DOHH2 (cell line): ENCODE data around the gene TMEM151A.

Experiments
- H3F3A ChIP-seq: fragments of 200-600 bp; sonication (generic), shearing (Covaris generic); 2 replicates; pipeline ENCODE4 v1.6.0; 2016; ENCODE audit warnings: antibody characterized with exemption, mild to moderate bottlenecking; ENCODE audit not compliant: control insufficient read depth, insufficient read depth
- H3K27ac ChIP-seq: fragments of 200-600 bp; sonication (generic); 2 replicates; pipeline ENCODE4 v1.5.1; 2014; ENCODE audit warnings: low read depth, mild to moderate bottlenecking, low read length, moderate library complexity
- H3K27me3 ChIP-seq: fragments of 200-600 bp; sonication (generic); 2 replicates; pipeline ENCODE4 v1.6.1; 2014; ENCODE audit warnings: mild to moderate bottlenecking, low read length, mixed read lengths; ENCODE audit not compliant: control insufficient read depth
- H3K36me3 ChIP-seq: fragments of 200-600 bp; sonication (generic); 2 replicates; pipeline ENCODE4 v1.6.1; 2014; ENCODE audit warnings: mild to moderate bottlenecking, low read length, moderate library complexity, mixed read lengths; ENCODE audit not compliant: control insufficient read depth
- H3K4me1 ChIP-seq: fragments of 200-600 bp; sonication (generic); 2 replicates; pipeline ENCODE4 v1.6.1; 2014; ENCODE audit warnings: mild to moderate bottlenecking, low read length, mixed read lengths; ENCODE audit not compliant: control insufficient read depth
- H3K4me2 ChIP-seq: fragments of 200-600 bp; sonication (generic); 2 replicates; pipeline ENCODE4 v1.6.0; 2014; ENCODE audit warnings: mild to moderate bottlenecking, low read length, moderate library complexity
- H3K4me3 ChIP-seq: fragments of 200-600 bp; sonication (generic); 2 replicates; pipeline ENCODE4 v1.5.1; 2014; ENCODE audit warnings: mild to moderate bottlenecking, low read length, mixed read lengths
- H3K79me2 ChIP-seq: fragments of 200-600 bp; sonication (generic); 2 replicates; pipeline ENCODE4 v1.6.1; 2014; ENCODE audit warnings: mild to moderate bottlenecking, low read length, mixed read lengths; ENCODE audit not compliant: control insufficient read depth
- H3K9me2 ChIP-seq: fragments of 200-600 bp; sonication (generic); replicated peaks from 2 replicates; pipeline ENCODE4 v1.6.1; 2014; ENCODE audit warnings: mild to moderate bottlenecking, low read length, mixed read lengths; ENCODE audit not compliant: control insufficient read depth
- H3K9me3 ChIP-seq: fragments of 200-600 bp; sonication (generic); 2 replicates; pipeline ENCODE4 v1.6.1; 2014; ENCODE audit warnings: antibody characterized with exemption, low read length, mixed read lengths; ENCODE audit not compliant: control insufficient read depth, insufficient read depth
- H4K20me1 ChIP-seq: fragments of 200-600 bp; sonication (generic); 2 replicates; pipeline ENCODE4 v1.6.0; 2014; ENCODE audit warnings: low read depth, mild to moderate bottlenecking, antibody characterized with exemption, low read length, moderate library complexity; ENCODE audit not compliant: control insufficient read depth, insufficient read depth
- CTCF ChIP-seq: fragments of 200-600 bp; sonication (generic); IDR thresholded peaks from one replicate; pipeline ENCODE4 v1.5.1; 2014; ENCODE audit warnings: antibody characterized with exemption, mild to moderate bottlenecking, low read depth, low read length; ENCODE audit not compliant: poor library complexity, severe bottlenecking
- EZH2phosphoT487 ChIP-seq: fragments of 200-600 bp; sonication (generic); IDR thresholded peaks from 2 replicates; pipeline ENCODE4 v1.6.1; 2017; ENCODE audit warnings: borderline replicate concordance, mild to moderate bottlenecking, antibody characterized with exemption, low read length, moderate library complexity, mixed read lengths

The TMEM151A gene

GRCh38 chr11:66286699-66287098 lies 5.0 kb upstream of the TMEM151A start:
- TF ChIP-seq EZH2phosphoT487: no peak
- no peak for TF ChIP-seq CTCF

GRCh38 chr11:66287211-66287888 lies 4.3 kb upstream of the TMEM151A start:
- Histone ChIP-seq H3K27me3 (peaks cover 6% of the 10 kb centered on the region; the same call in 1 of the 2 replicates), H3K4me2 (peak overlapping the region; percentile 92), H4K20me1 (no peaks in the 10 kb centered on the region), H3K27ac (no peak overlapping the region), H3K9me2 (no peaks in the 10 kb centered on the region), H3K4me1 (peaks cover 34% of the 10 kb centered on the region), H3K9me3 (no peaks in the 10 kb centered on the region), H3K36me3 (peaks cover 7% of the 10 kb centered on the region), H3F3A (no peaks in the 10 kb centered on the region), H3K79me2 (peaks cover 17% of the 10 kb centered on the region), H3K4me3 (peak overlapping the region; percentile 95; the same call in 1 of the 2 replicates)
- TF ChIP-seq CTCF (no peak), EZH2phosphoT487 (no peak)

More at GRCh38 chr11:66286699-66287098, 5.0 kb upstream of the TMEM151A start:
- Histone ChIP-seq H3K79me2 (peaks cover 17% of the 10 kb centered on the region), H3K4me3 (no peak overlapping the region), H3K36me3 (peaks cover 7% of the 10 kb centered on the region), H3K27ac (no peak overlapping the region), H3K27me3 (peaks cover 2% of the 10 kb centered on the region; the same call in 1 of the 2 replicates), H3K4me2 (no peak overlapping the region), H3F3A (no peaks in the 10 kb centered on the region), H3K9me2 (no peaks in the 10 kb centered on the region), H3K9me3 (no peaks in the 10 kb centered on the region), H4K20me1 (no peaks in the 10 kb centered on the region), H3K4me1 (peaks cover 40% of the 10 kb centered on the region)

GRCh38 chr11:66287889-66288670 lies 3.6 kb upstream of the TMEM151A start:
- peaks cover 7% of the 10 kb centered on the region for H3K36me3 ChIP-seq

More at GRCh38 chr11:66287889-66288670, 3.6 kb upstream of the TMEM151A start:
- H3K27ac ChIP-seq: peak overlapping the region; percentile 41
- H3F3A ChIP-seq: no peaks in the 10 kb centered on the region
- TF ChIP-seq CTCF (no peak), EZH2phosphoT487 (no peak)
- H3K27me3 ChIP-seq: peaks cover 12% of the 10 kb centered on the region
- H3K4me1 ChIP-seq: peaks cover 28% of the 10 kb centered on the region
- peak overlapping the region; percentile 95 for H3K4me3 ChIP-seq
- no peaks in the 10 kb centered on the region for H4K20me1 ChIP-seq
- H3K79me2 ChIP-seq: peaks cover 17% of the 10 kb centered on the region
- no peaks in the 10 kb centered on the region for H3K9me2 ChIP-seq
- no peaks in the 10 kb centered on the region for H3K9me3 ChIP-seq
- H3K4me2 ChIP-seq: peak overlapping the region; percentile 92
